ENCODE results near the gene CFAP299. TPM values are rescaled to one million over a fixed set of nuclear protein-coding genes. Genes with fewer than 3 reads are reported as not detected.

CFAP299 gene
- total and polyA plus RNA-seq, 2 of the 8 experiments (the other 6 are each of a cell fraction or from before 2014, with no cell fraction given), result not detected

DNA sequence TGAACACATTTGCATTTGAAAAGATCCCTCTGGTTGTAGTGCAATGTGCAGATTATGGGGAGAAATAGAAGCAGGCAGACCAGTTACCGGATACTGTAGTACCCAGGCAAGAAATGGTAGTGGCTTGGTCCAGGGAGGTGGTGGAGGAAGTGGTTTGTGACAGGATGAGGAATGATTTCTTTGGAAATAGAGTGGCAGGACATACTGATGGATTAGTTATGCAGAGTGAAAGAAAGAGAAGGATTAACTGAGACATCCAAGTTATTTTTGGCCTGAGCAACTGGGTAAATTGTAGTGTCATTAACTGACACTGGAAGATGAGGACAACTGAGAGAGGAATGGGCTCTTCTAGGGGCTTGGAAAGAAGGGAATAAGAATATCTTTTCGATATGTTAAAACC, 139.7 kb downstream of the CFAP299 start:
- no peaks in the 10 kb centered on the region for H3K36me3 ChIP-seq (ENCODE audit: control insufficient read depth in 2 of 4, insufficient read depth in 4 of 4, low read length in 3 of 4)
- H4K5ac ChIP-seq (ENCODE audit: insufficient read length, low read depth, low read length), result no peak overlapping the region
- no peaks in the 10 kb centered on the region for H3K23me2 ChIP-seq (ENCODE audit: low read depth, low read length)
- DNase-seq (ENCODE audit: low read depth in 1 of 2, low spot score in 2 of 2) (no peak), FAIRE-seq (no peak)
- no peak overlapping the region for H4K8ac ChIP-seq (ENCODE audit: extremely low read depth, insufficient read depth, low read length)
- H2BK120ac ChIP-seq (replicated peaks; ENCODE audit: low read depth, low read length), result no peak overlapping the region
- no peak overlapping the region for H3K27ac ChIP-seq (ENCODE audit: low read depth, low read length)
- no peaks in the 10 kb centered on the region for H3K9me3 ChIP-seq (ENCODE audit: insufficient read depth in 2 of 2, low read depth in 1 of 2, low read length in 1 of 2)
- H3K23ac ChIP-seq (ENCODE audit: insufficient read length), result no peak overlapping the region
- H3K79me1 ChIP-seq (ENCODE audit: low read depth, low read length), result no peaks in the 10 kb centered on the region
- no peak overlapping the region for H3K4me3 ChIP-seq (ENCODE audit: extremely low read depth in 1 of 4, insufficient read depth in 2 of 4, low read depth in 3 of 4, low read length in 4 of 4)
- ChIA-PET POLR2A (ENCODE audit: partially characterized antibody) (interaction anchor here (1.8 kb wide), 1 partner anchor 10 kb away, joined by 3 read pairs; no protein-coding TSS in a partner anchor), CTCF (ENCODE audit: partially characterized antibody) (no interaction called here)
- H2BK20ac ChIP-seq (ENCODE audit: low read length), result no peak overlapping the region
- no peak overlapping the region for H2AFZ ChIP-seq (ENCODE audit: low read length)
- no peak overlapping the region for H2BK15ac ChIP-seq (ENCODE audit: low read length)
- H4K91ac ChIP-seq (replicated peaks; ENCODE audit: insufficient read length, low read length), result no peak overlapping the region
- no peak overlapping the region for H3K4ac ChIP-seq (replicated peaks; ENCODE audit: insufficient read length, low read depth, low read length)
- peaks cover 0 to 4% (median 3%) of the 10 kb centered on the region in 4 experiments; a peak in 3 of 7 replicates for H3K4me1 ChIP-seq (replicated peaks in 1 of 4; ENCODE audit: control insufficient read depth in 3 of 4, insufficient read depth in 4 of 4, low read length in 3 of 4)
- H2BK5ac ChIP-seq (ENCODE audit: low read depth, low read length), result no peak overlapping the region
- H4K20me1 ChIP-seq (replicated peaks in 1 of 2; ENCODE audit: control insufficient read depth in 1 of 2, insufficient read depth in 2 of 2, low read length in 2 of 2), result no peaks in the 10 kb centered on the region
- no peak overlapping the region for H3K56ac ChIP-seq (replicated peaks; ENCODE audit: insufficient read length, low read depth, low read length)
- H3K18ac ChIP-seq (ENCODE audit: extremely low read depth, low read length), result no peak overlapping the region
- no peak for TF ChIP-seq TCF12 (IDR thresholded peaks at IDR 0.05; ENCODE audit: low read depth, low read length)
- no peak for TF ChIP-seq POLR2AphosphoS5 (IDR thresholded peaks at IDR 0.05; ENCODE audit: low read depth, low read length)
- no peak for TF ChIP-seq SIRT6 (IDR thresholded peaks at IDR 0.05; ENCODE audit: low read length)
- TF ChIP-seq MAFK (IDR thresholded peaks at IDR 0.05; ENCODE audit: low read depth, low read length), result no peak
- TF ChIP-seq, protein P1, sequence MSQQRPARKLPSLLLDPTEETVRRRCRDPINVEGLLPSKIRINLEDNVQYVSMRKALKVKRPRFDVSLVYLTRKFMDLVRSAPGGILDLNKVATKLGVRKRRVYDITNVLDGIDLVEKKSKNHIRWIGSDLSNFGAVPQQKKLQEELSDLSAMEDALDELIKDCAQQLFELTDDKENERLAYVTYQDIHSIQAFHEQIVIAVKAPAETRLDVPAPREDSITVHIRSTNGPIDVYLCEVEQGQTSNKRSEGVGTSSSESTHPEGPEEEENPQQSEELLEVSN (IDR thresholded peaks at IDR 0.05), result no peak
- no peak for TF ChIP-seq RFX5 (IDR thresholded peaks at IDR 0.05; ENCODE audit: borderline replicate concordance, low read depth, low read length)
- TF ChIP-seq CREB1 (IDR thresholded peaks at IDR 0.05), result no peak
- TF ChIP-seq RBBP5 (IDR thresholded peaks at IDR 0.05; ENCODE audit: borderline replicate concordance, low read depth, low read length), result no peak
- no peak for TF ChIP-seq SAP30 (IDR thresholded peaks at IDR 0.05; ENCODE audit: insufficient read depth, insufficient replicate concordance, low read length)
- H3K79me2 ChIP-seq (ENCODE audit: control insufficient read depth in 1 of 2, insufficient read depth in 2 of 2, low read length in 2 of 2), result no peaks in the 10 kb centered on the region
- no peak overlapping the region for H3K4me2 ChIP-seq (ENCODE audit: insufficient read depth in 1 of 2, low read depth in 2 of 2, low read length in 2 of 2)
- WGBS, 2 experiments (ENCODE audit: extremely low coverage in 1 of 2, insufficient coverage in 1 of 2, insufficient read length in 1 of 2, insufficient replicate concordance in 2 of 2, low coverage in 1 of 2, low lambda C conversion rate in 2 of 2, missing lambda C conversion rate in 1 of 2), result 88% methylated on average over 2 of the region's 2 CpGs; no CpG with 5 or more reads in 1 of the 2 experiments
- no peak overlapping the region for H2BK12ac ChIP-seq (ENCODE audit: low read depth, low read length)
- no peak overlapping the region for H3K9ac ChIP-seq (replicated peaks in 1 of 4; ENCODE audit: extremely low read depth in 1 of 4, low read depth in 3 of 4, low read length in 3 of 4)
- no peak overlapping the region for H2AK5ac ChIP-seq (ENCODE audit: low read depth, low read length)
- H3K14ac ChIP-seq (ENCODE audit: insufficient read length), result no peak overlapping the region
- no peaks in the 10 kb centered on the region for H3K27me3 ChIP-seq (replicated peaks in 1 of 4; ENCODE audit: control insufficient read depth in 3 of 4, extremely low read depth in 1 of 4, insufficient read depth in 3 of 4, low read length in 3 of 4)
